ENCODE results near the gene BCKDHB. TPM values are rescaled to one million over a fixed set of nuclear protein-coding genes. Genes with fewer than 3 reads are reported as not detected.

BCKDHB gene
- total and polyA plus RNA-seq, 2 of the 4 experiments (the other 2 are of a cell fraction): 11.2 to 11.8 TPM

DNA sequence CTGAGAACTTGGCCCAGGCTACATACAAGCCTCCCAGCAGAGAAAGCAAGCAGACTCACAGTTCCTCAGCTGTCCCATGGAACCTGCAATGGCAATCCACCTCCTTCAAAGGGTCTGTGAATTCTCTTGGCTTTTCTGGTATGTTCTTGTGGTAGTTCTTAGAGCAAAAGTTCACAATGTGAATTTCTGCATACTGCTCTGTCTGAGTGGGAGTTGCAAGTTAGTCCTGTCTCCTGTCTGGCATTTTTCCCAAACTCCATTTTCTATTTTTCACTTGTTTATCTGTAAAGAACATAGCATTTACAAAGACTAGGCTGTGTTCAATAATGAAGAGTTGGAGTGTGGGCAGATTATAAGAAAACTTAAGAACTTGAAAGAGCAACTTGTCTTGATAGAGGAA, 269.9 kb downstream of the BCKDHB start:
- Histone ChIP-seq H4K5ac (ENCODE audit: low read depth, low read length) (no peak overlapping the region), H3K56ac (ENCODE audit: extremely low read depth, insufficient read depth, low read length) (no peak overlapping the region), H3K9me1 (ENCODE audit: insufficient read depth, low read length) (no peaks in the 10 kb centered on the region), H3K9ac (ENCODE audit: low read depth, low read length) (no peak overlapping the region), H3K14ac (replicated peaks; ENCODE audit: low read depth, low read length) (no peak overlapping the region), H3K36me3 (ENCODE audit: control insufficient read depth, insufficient read depth, low read length) (no peaks in the 10 kb centered on the region), H4K8ac (ENCODE audit: low read depth in 2 of 2, low read length in 2 of 2) (no peak overlapping the region), H2AFZ (replicated peaks; ENCODE audit: low read length, poor library complexity) (no peak overlapping the region), H4K91ac (ENCODE audit: insufficient read depth, low read depth, low read length) (no peak overlapping the region), H2AK9ac (replicated peaks; ENCODE audit: low read depth, low read length, poor library complexity) (no peak overlapping the region), H3K27me3 (ENCODE audit: control insufficient read depth, insufficient read depth, low read length) (no peaks in the 10 kb centered on the region), H2BK15ac (ENCODE audit: low read depth, low read length) (no peak overlapping the region), H4K20me1 (ENCODE audit: insufficient read depth, low read length) (no peaks in the 10 kb centered on the region), H3K9me3 (ENCODE audit: control insufficient read depth, insufficient read depth, low read length) (no peaks in the 10 kb centered on the region), H2AK5ac (ENCODE audit: low read depth, low read length) (no peak overlapping the region), H3K4me1 (ENCODE audit: control insufficient read depth, insufficient read depth, low read length) (peaks cover 2% of the 10 kb centered on the region; the same call in 1 of the 2 replicates), H3K79me1 (ENCODE audit: low read depth in 1 of 2, low read length in 2 of 2) (no peaks in the 10 kb centered on the region), H3K4ac (ENCODE audit: low read depth, low read length) (no peak overlapping the region), H3K4me2 (ENCODE audit: low read depth, low read length) (no peak overlapping the region), H2BK20ac (ENCODE audit: low read depth, low read length) (no peak overlapping the region), H3K27ac (ENCODE audit: insufficient read depth, low read length) (no peak overlapping the region), H3K18ac (ENCODE audit: low read depth, low read length) (no peak overlapping the region), H3K23ac (ENCODE audit: low read depth, low read length) (no peak overlapping the region), H3K4me3 (ENCODE audit: insufficient read depth, low read depth, low read length) (no peak overlapping the region), H2BK120ac (ENCODE audit: low read depth, low read length) (no peak overlapping the region), H2BK5ac (ENCODE audit: low read depth, low read length, poor library complexity, severe bottlenecking) (no peak overlapping the region)
- BruUV-seq (replicated peaks): no TSS peak
- TF ChIP-seq MAFK (IDR thresholded peaks at IDR 0.05; ENCODE audit: low read depth, low read length): no peak
- TF ChIP-seq, protein P1, sequence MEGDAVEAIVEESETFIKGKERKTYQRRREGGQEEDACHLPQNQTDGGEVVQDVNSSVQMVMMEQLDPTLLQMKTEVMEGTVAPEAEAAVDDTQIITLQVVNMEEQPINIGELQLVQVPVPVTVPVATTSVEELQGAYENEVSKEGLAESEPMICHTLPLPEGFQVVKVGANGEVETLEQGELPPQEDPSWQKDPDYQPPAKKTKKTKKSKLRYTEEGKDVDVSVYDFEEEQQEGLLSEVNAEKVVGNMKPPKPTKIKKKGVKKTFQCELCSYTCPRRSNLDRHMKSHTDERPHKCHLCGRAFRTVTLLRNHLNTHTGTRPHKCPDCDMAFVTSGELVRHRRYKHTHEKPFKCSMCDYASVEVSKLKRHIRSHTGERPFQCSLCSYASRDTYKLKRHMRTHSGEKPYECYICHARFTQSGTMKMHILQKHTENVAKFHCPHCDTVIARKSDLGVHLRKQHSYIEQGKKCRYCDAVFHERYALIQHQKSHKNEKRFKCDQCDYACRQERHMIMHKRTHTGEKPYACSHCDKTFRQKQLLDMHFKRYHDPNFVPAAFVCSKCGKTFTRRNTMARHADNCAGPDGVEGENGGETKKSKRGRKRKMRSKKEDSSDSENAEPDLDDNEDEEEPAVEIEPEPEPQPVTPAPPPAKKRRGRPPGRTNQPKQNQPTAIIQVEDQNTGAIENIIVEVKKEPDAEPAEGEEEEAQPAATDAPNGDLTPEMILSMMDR (conservative IDR thresholded peaks at IDR 0.05; ENCODE audit: low read depth, low read length): no peak
- no peak for TF ChIP-seq FOS (IDR thresholded peaks at IDR 0.05; ENCODE audit: low read depth, low read length)
- TF ChIP-seq SMC3 (IDR thresholded peaks at IDR 0.05; ENCODE audit: low read depth, low read length): no peak
- no peak for TF ChIP-seq RAD21 (IDR thresholded peaks at IDR 0.05; ENCODE audit: low read length)
- no peak for TF ChIP-seq CEBPB (IDR thresholded peaks at IDR 0.05; ENCODE audit: low read depth, low read length)
- no peak for TF ChIP-seq NFE2L2 (IDR thresholded peaks at IDR 0.05; ENCODE audit: low read depth, low read length)
- TF ChIP-seq BHLHE40 (IDR thresholded peaks at IDR 0.05; ENCODE audit: low read depth, low read length): no peak
- no peak for TF ChIP-seq RFX5 (IDR thresholded peaks at IDR 0.05; ENCODE audit: low read depth, low read length)
- TF ChIP-seq, protein P2, sequence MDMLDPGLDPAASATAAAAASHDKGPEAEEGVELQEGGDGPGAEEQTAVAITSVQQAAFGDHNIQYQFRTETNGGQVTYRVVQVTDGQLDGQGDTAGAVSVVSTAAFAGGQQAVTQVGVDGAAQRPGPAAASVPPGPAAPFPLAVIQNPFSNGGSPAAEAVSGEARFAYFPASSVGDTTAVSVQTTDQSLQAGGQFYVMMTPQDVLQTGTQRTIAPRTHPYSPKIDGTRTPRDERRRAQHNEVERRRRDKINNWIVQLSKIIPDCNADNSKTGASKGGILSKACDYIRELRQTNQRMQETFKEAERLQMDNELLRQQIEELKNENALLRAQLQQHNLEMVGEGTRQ (IDR thresholded peaks at IDR 0.05; ENCODE audit: low read depth, low read length): no peak
- TF ChIP-seq POLR2A (IDR thresholded peaks at IDR 0.05; ENCODE audit: low read depth, low read length): no peak
- TF ChIP-seq MXI1 (IDR thresholded peaks at IDR 0.05; ENCODE audit: borderline replicate concordance, low read depth, low read length): no peak
- TF ChIP-seq MAZ (IDR thresholded peaks at IDR 0.05; ENCODE audit: borderline replicate concordance, low read depth, low read length): no peak
- TF ChIP-seq RCOR1 (IDR thresholded peaks at IDR 0.05; ENCODE audit: insufficient replicate concordance, low read length): no peak
- TF ChIP-seq CHD1 (IDR thresholded peaks at IDR 0.05; ENCODE audit: low read depth, low read length): no peak
- intact Hi-C loops (cut with micrococcal nuclease) (no loop called here), in situ Hi-C loops (cut with MboI; ENCODE audit: low sequenced_read_pairs) (no loop called here), dilution Hi-C loops (cut with HindIII; ENCODE audit: low sequenced_read_pairs, unreplicated experiment) (no loop called here)
- CTCF ChIA-PET: no interaction called here
- ATAC-seq (ENCODE audit: low read depth): no peak
- DNase-seq: peak; percentile 53
- POLR2A ChIA-PET (ENCODE audit: unreplicated experiment): no interaction called here

Data from IMR-90 (cell line).